HEK293T (cell line): ENCODE data around the gene ANGEL1.

ENCODE experiments used
- CTCF ChIA-PET: fragments of 350-600 bp; formaldehyde crosslinking; extraction: SDS; loops from one replicate; lab custom pipeline; 2021; ENCODE audit warnings: antibody characterized with exemption, inconsistent platforms; lab: Yijun Ruan, JAX
- POLR2A ChIA-PET: fragments of 350-600 bp; formaldehyde crosslinking; extraction: SDS; loops from one replicate; lab custom pipeline; 2020; ENCODE audit warnings: antibody characterized with exemption, inconsistent platforms; lab: Yijun Ruan, JAX
- DNase-seq: peaks from one replicate; pipeline ENCODE4 v3.0.0; 2012; ENCODE audit warnings: mixed read lengths; ENCODE audit errors: extremely low spot score
- ARNT ChIP-seq: fragments of 450-650 bp; IDR thresholded peaks from 2 replicates; pipeline ENCODE4 v1.6.1; 2017; ENCODE audit warnings: mild to moderate bottlenecking
- BHLHE40 ChIP-seq: fragments of 450-650 bp; IDR thresholded peaks from 2 replicates; pipeline ENCODE4 v1.6.1; 2016; ENCODE audit warnings: mild to moderate bottlenecking, moderate library complexity, borderline replicate concordance
- CTBP1 ChIP-seq: fragments of 450-650 bp; IDR thresholded peaks from 2 replicates; pipeline ENCODE4 v1.6.1; 2016; ENCODE audit warnings: borderline replicate concordance
- ELF4 ChIP-seq: fragments of 450-650 bp; IDR thresholded peaks from 2 replicates; pipeline ENCODE4 v1.6.1; 2017; ENCODE audit warnings: antibody characterized with exemption
- FOXA1 ChIP-seq: fragments of 450-650 bp; IDR thresholded peaks from 2 replicates; pipeline ENCODE4 v1.6.1; 2016; ENCODE audit warnings: mild to moderate bottlenecking
- FOXK2 ChIP-seq: fragments of 450-650 bp; IDR thresholded peaks from 2 replicates; pipeline ENCODE4 v1.6.1; 2016; ENCODE audit warnings: mild to moderate bottlenecking
- FOXM1 ChIP-seq: fragments of 450-650 bp; IDR thresholded peaks from 2 replicates; pipeline ENCODE4 v1.6.1; 2017; ENCODE audit warnings: mild to moderate bottlenecking, borderline replicate concordance
- HDGF ChIP-seq: fragments of 450-650 bp; IDR thresholded peaks from 2 replicates; pipeline ENCODE4 v1.6.1; 2017; ENCODE audit warnings: antibody characterized with exemption, borderline replicate concordance
- L3MBTL2 ChIP-seq: fragments of 450-650 bp; conservative IDR thresholded peaks from 2 replicates; pipeline ENCODE4 v1.6.1; 2016; ENCODE audit warnings: mild to moderate bottlenecking
- LEF1 ChIP-seq: fragments of 450-650 bp; IDR thresholded peaks from 2 replicates; pipeline ENCODE4 v1.6.1; 2017; ENCODE audit warnings: mild to moderate bottlenecking, borderline replicate concordance
- NFRKB ChIP-seq: fragments of 450-650 bp; IDR thresholded peaks from 2 replicates; pipeline ENCODE4 v1.6.1; 2016; ENCODE audit warnings: mild to moderate bottlenecking, moderate library complexity
- PKNOX1 ChIP-seq: fragments of 450-650 bp; IDR thresholded peaks from 2 replicates; pipeline ENCODE4 v1.6.1; 2016
- SP1 ChIP-seq: fragments of 450-650 bp; IDR thresholded peaks from 2 replicates; pipeline ENCODE4 v1.6.1; 2017
- SUZ12 ChIP-seq: fragments of 450-650 bp; IDR thresholded peaks from 2 replicates; pipeline ENCODE4 v1.6.1; 2016; ENCODE audit warnings: mild to moderate bottlenecking
- TARDBP ChIP-seq: fragments of 450-650 bp; IDR thresholded peaks from 2 replicates; pipeline ENCODE4 v1.6.1; 2016
- ZNF384 ChIP-seq: fragments of 450-650 bp; IDR thresholded peaks from 2 replicates; pipeline ENCODE4 v1.6.1; 2016

The ANGEL1 gene

GRCh38 chr14:76834241-76834661 is 21.6 kb upstream of the ANGEL1 start:
- TF ChIP-seq SP1 (no peak), PKNOX1 (no peak), TARDBP (no peak), CTBP1 (no peak), FOXM1 (no peak), ZNF384 (no peak), ELF4 (no peak), HDGF (no peak), NFRKB (no peak), LEF1 (no peak), SUZ12 (no peak), ARNT (no peak), FOXA1 (no peak), FOXK2 (no peak), L3MBTL2 (no peak), BHLHE40 (no peak)
- ChIA-PET POLR2A (no interaction called here), CTCF (no interaction called here)
- no peak for DNase-seq

GRCh38 chr14:76833011-76833410 is 20.3 kb upstream of the ANGEL1 start:
- no peak for TF ChIP-seq L3MBTL2
- no peak for TF ChIP-seq FOXK2
- no peak for TF ChIP-seq CTBP1
- TF ChIP-seq TARDBP = no peak
- no peak for TF ChIP-seq FOXA1
- TF ChIP-seq NFRKB = no peak
- no peak for TF ChIP-seq ARNT
- no peak for TF ChIP-seq PKNOX1
- no peak for TF ChIP-seq SP1
- TF ChIP-seq ZNF384 = no peak
- no peak for DNase-seq
- ChIA-PET POLR2A (no interaction called here), CTCF (interaction anchor here (0.6 kb wide), 1 partner anchor 13 kb away, joined by 5 read pairs; no protein-coding TSS in a partner anchor)

- ChIA-PET CTCF (no interaction called here), POLR2A (interaction anchor here (1.1 kb wide), 1 partner anchor 20 kb away, joined by 3 read pairs; no protein-coding TSS in a partner anchor)
- DNase-seq = no peak
These were observed 19.9 kb upstream of the ANGEL1 start for GRCh38 chr14:76832503-76832988.

GRCh38 chr14:76830556-76830955 is 17.9 kb upstream of the ANGEL1 start:
- ChIA-PET POLR2A (interaction anchor here (1.1 kb wide), 1 partner anchor 18 kb away, joined by 4 read pairs; the partner anchor contains the start of gene ANGEL1), CTCF (no interaction called here)
- TF ChIP-seq TARDBP (no peak), CTBP1 (no peak), LEF1 (no peak), SUZ12 (no peak), ARNT (no peak), FOXA1 (no peak), FOXK2 (no peak), HDGF (no peak), NFRKB (no peak), ELF4 (no peak), ZNF384 (no peak), BHLHE40 (no peak), PKNOX1 (no peak), L3MBTL2 (no peak)
- DNase-seq = no peak

More at GRCh38 chr14:76832503-76832988, 19.9 kb upstream of the ANGEL1 start:
- TF ChIP-seq FOXK2 (no peak), SP1 (no peak), TARDBP (no peak), FOXM1 (no peak), SUZ12 (no peak), ELF4 (no peak), NFRKB (no peak), HDGF (no peak), FOXA1 (no peak), L3MBTL2 (no peak), ZNF384 (no peak), PKNOX1 (no peak), CTBP1 (no peak), BHLHE40 (no peak), LEF1 (no peak)

- ChIA-PET POLR2A (interaction anchor here (0.9 to 1.1 kb wide), 2 partner anchors 17 to 19 kb away, joined by 3 to 4 read pairs; partner anchors contain the start of gene ANGEL1), CTCF (no interaction called here)
- TF ChIP-seq FOXA1 (no peak), ARNT (no peak)
- no peak for DNase-seq
These were observed 17.2 kb upstream of the ANGEL1 start for GRCh38 chr14:76829650-76830421.
